Stomach (tissue), 4 donors: Measurements from ENCODE around the gene DNLZ.

Source experiments
- CTCF ChIP-seq, 7 experiments: fragments of 450-650 bp in 4 of 7; fragments of 200-600 bp in 3 of 7; sonication (generic) in 3 of 7; IDR thresholded peaks; one replicate each; pipeline ENCODE4 v1.5.1; 2016 to 2019; ENCODE audit warnings: antibody characterized with exemption in 7 of 7, control low read depth in 2 of 7, mild to moderate bottlenecking in 1 of 7
- EP300 ChIP-seq: sonication (generic); formaldehyde crosslinking; IDR thresholded peaks from one replicate; pipeline ENCODE4 v1.6.1; 2017; ENCODE audit warnings: antibody characterized with exemption
- POLR2A ChIP-seq, 4 donors: fragments of 450-650 bp; IDR thresholded peaks; one replicate each; pipeline ENCODE4 v1.6.1; 2016; ENCODE audit warnings: antibody characterized with exemption in 4 of 4, control low read depth in 2 of 4, mild to moderate bottlenecking in 1 of 4, moderate library complexity in 1 of 4
- POLR2AphosphoS5 ChIP-seq, 3 donors: sonication (generic); formaldehyde crosslinking; IDR thresholded peaks; one replicate each; pipeline ENCODE4 v1.6.1; 2016; ENCODE audit warnings: antibody characterized with exemption in 3 of 3

DNA sequence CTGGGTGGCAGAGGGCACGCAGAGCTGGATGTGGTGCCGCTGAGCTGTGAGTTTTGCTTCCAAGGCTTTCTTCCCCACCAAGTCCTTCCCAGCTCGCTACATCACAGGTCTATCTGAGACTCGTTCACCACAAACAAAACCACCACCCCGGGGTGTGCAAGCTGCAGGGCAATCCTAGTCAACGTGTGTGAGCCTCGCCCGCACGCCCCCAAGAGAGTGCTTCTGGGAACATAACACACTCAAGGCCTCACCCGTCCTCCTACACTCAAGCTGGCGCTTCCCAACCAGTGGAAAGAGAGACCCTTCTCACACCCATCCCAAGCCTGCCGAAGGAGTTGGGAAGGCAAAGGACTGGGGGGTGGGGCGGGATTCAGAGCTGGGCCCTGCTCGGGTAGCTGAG lies 25.9 kb upstream of the DNLZ start:
- TF ChIP-seq EP300 (no peak), CTCF (IDR thresholded peaks at IDR 0.05) (no peak), POLR2A (IDR thresholded peaks at IDR 0.05) (no peak), POLR2AphosphoS5 (IDR thresholded peaks at IDR 0.05) (no peak)
